Suppressor macrophage treated with lipopolysaccharide for 1 hour (primary cell): ENCODE measurements around the gene IGF1R.

Experiments
- DNase-seq, 3 donors: peaks; one replicate each; pipeline ENCODE4 v3.0.0-alpha.2; 2020 to 2022

IGF1R gene

GRCh38 chr15:98728082-98728810 is 79.9 kb downstream of the IGF1R start:
- no peak for DNase-seq

DNA sequence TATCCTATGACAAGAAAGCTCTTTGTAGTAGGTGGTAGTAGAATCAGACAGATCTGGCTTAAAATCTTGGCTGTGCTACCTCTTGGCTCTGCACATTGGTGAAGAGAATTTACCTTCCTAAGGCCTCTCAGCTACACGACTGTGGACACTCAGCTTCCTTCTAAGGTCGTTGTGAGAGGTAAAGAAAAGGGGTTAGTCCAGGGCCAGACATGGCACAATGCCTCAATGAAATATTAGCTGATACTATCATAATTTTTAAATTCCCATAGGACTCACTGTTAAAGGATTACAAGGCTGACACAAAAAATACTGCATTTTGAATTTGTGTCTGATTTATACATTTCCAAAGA is 80.4 kb downstream of the IGF1R start:
- no peak for DNase-seq

DNA sequence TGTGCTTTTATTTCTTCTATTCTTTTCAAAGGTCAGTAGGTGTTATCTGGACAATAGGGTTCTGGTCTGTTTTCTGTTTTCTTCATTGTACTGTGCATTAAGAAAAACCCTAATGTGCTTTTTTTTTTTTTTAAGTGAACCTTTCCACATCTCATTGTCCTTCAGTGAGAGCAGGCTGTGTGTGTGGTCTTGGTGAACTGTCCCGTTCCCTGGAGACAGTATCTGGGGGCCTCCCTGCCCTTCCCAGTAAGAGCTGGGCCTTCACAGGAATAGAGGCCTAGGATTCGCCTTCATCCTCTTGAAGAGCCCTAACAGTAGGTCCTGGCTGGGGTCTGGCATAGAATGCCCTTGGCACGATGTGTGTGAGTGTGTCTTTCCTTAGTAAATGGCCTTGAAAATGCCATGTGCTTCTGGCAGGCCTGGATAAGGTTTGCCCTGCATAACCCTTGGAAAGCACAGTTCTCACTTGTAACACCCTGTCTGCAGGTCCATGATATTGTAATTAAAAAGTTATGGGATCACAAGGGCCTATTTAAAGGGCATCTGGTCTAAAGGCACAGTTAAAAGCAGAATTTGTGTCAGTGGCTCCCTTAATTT is 81.2 kb downstream of the IGF1R start:
- no peak for DNase-seq

DNA sequence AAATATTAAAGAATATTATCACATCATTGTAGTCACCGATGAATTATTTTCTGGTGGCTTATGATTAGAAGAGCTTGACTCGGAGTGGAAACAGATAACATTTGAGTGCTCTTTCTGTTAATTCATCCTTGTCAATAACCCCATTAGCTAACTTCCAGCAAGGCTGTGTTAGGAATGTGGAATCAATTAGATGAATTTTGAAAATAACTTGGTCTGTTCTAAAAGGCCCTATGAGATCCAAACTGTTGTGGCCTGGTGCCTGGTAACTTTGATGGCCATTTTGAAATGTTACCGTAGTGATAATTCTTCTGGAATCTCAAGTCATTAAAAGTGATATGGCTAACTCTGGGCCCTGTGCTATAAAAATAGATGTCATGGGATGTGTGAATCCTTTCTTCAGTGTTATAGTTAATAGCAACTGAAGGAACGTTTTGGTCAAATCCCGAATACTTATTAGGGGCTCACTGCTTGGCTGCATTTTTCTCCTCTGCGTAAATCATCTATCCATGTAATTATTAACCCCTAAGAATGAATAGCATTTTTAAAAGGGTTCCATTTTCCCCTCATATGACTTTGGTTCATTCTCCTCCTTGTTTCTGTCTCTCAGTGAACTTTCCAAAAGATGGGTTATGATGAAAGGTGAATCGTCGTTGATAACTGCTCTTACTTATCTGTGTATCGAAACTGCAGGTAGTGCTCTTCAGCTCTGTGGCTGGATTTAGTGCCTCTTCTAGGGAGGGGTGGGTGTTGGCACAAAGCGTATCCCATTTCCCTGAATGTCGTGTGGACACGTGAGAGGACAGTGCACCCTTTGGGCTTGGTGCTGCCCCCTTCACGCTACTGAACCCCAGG is 82.7 kb downstream of the IGF1R start:
- DNase-seq = no peak

DNA sequence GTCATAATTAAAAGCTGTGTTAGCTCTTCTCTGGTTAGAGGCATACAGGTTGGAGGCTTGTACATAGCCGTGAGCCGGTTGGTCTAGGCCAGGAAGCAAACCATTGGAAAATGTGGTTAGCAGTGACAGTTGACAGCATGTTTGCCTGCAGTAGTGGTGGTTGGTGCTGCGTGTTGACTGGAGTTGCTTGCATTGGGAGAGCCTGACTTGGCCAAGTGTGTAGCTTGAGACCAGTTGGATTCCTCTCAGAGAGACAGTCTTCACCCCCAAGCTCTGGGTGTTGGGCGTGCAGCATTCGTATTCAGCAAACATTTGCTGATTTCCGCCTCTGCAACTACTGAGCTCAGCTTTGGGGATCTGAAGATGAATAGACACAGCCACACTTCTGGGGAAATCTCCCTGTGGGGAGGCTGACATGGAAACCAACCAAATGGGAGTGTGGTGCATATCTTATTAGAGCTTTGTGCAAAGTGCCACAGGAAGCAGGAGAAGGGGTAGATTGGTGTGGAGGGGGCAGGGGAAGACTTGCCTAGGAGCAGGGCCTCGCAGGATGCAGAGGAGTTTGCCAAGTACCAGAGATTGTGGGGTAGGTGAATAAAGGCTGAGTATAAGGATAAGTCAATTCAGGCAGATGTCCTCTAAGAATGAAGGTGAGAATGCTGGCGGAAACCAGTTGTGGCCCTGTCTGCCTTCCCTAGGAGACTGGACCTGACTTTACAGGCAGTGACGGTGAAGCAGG is 83.5 kb downstream of the IGF1R start:
- no peak for DNase-seq

GRCh38 chr15:98733098-98733497 is 84.8 kb downstream of the IGF1R start:
- no peak for DNase-seq

- DNase-seq = peak; percentile 40 to 58 (median 42)
These were observed 86.3 kb downstream of the IGF1R start for GRCh38 chr15:98734466-98735199.

DNA sequence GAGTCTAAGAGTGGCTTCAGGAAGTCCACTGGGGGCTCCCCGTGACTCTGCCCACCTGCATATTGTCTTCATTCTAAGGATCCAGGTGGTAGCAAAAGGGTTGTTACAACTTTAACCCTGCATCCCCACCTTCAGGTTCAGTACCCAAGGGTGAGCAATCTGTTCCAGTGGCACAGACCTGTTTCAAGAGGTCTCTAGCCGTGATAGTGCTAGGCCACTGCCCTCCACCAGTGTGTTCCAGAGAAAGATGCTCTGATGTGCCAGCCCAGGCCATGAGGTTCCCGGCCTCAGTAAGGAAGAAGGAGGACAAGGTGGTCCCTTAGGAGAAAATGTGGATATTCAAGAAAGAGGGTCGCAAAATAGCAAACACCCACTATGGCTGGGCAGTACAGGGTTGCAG is 87.0 kb downstream of the IGF1R start:
- DNase-seq = no peak

DNA sequence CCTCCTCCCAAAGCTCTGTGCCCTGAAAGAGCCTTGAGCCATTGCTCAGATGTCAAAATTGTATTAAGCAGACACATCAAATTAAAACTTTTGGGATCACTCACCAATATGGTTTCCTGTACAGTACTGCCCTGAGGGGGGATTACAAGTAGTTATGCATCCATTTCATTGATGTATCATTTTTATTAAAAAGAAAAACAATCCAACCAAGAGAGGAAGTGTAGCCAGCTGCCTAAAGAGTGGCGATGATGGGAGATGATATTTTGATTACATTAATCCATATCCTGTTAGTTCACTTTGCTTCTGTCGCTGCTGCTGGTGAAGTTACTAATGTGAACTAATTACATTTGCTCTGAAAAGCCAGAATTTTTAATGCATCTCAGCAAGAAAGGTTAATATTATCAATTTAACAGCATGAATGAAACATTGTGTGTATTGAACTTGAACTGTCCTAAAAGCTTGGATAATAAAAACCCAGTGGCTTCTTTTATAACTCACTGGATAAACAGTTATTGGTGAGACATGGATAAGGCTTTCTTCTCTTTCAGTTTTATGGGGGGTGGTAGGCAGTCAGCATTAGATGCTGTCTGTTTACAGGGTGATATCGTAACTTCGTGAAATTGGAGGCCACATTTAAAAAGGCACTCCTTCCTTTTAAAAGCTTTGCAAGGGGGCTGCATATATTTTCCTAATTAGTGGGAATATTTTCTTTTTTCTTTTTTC is 87.7 kb downstream of the IGF1R start:
- no peak for DNase-seq

DNA sequence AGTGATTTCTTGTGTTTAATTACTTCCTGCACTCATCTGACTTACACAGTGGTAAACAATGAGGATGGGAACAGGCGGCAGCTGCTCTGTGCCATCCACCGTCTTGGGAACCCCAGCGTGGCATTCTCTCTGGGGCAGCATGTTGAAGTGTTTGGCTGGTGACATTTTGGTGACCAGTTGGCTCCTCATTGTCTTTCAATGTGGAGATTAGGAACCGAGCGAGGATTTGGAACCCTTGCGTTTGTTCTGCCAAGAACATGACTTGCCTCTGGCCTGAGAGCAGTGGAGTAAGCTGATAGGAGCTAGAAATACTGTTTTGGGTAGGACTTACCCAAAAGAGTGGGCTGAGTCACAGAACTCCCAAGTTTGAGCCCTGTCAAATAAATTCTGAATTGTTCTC is 88.8 kb downstream of the IGF1R start:
- DNase-seq = no peak

GRCh38 chr15:98737721-98738120 is 89.4 kb downstream of the IGF1R start:
- DNase-seq = no peak

DNA sequence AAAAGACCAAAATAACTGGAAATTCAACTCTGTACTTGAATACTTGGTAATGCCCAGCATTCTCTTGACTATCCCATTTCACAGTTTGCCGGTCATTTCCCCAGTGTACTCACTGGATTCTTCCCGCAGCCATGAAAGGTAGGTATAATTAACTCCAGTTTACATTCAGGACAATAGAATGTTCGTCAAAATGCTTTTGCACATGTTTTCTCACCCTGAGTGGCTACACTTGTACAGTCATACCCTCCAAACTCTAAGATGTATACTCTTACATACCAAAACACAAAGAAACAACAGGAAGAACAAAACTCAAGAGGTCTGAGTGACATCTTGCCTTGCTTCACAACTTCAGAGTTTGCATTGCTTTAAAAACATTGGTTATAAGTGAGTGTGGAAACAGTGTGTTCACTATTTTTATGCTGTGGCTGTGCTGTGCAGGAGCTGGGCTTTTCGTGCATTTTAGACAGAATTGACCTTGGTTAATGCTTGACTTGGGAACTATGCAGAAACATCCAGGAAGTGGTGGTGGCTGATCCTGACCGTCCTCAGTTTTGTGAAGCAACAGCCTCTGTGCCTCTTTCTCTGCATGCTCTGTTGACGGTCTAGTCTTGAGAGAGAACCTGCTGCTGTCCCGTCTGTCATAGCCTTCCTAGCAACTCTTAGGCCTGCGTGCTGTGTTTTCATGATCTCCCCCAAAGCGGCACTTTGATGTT is 90.5 kb downstream of the IGF1R start:
- no peak for DNase-seq

- no peak for DNase-seq
These were observed 92.0 kb downstream of the IGF1R start for GRCh38 chr15:98740295-98740694.

GRCh38 chr15:98740963-98741362 is 92.6 kb downstream of the IGF1R start:
- DNase-seq = no peak

GRCh38 chr15:98743177-98743576 is 94.8 kb downstream of the IGF1R start:
- DNase-seq = no peak

- DNase-seq = no peak
These were observed 96.2 kb downstream of the IGF1R start for GRCh38 chr15:98744506-98744905.

DNA sequence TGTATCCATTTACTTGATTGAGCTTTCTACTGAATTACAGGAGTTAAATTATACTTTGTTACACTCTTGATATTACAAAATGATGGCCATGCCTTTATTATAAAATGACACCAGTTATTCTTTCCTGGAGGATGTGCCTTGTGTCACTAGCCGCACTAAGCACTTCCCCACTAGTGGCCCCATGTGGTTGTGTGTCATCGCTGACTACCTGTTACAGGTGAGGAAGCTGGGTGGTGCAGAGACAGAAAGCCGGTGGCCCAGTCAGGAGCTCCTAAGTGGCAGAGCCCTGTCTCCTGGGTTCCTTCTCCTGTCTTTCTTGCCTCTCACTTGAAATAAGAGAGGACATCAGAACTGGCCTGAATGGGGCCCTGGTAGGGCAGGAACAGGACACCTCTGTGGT is 96.8 kb downstream of the IGF1R start:
- DNase-seq = no peak

DNA sequence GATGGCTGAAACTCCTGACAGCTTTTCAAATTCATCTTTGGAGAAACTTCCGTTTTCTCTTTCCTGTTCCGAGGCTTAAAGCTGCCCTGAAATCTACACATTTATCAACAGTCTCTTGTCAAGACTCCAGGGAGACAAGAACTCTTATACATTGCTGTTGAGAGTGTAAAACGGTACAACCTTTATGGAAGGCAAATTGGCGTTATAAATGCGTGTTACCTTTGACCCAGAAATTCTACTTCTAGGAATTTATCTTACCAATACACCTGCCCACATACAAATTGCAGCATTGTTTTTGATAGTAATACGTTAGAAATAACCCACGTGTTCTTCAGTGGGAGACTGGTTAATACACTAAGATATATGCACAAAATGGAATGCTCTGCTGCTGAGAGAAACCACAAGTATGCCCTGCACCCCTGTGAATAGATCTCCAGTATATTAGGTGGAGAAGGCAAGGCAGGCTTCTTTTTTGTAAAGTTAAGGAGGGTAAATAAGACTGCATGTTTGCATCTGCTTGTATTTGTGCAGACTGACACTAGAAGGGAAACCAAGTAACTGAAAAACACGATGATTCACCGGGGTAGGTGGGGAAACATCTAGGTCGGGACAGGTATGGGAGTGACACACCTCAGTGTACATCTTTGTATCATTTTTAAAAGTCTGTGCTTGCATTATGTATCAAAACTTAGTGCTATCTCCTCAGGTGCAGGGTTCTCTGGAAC is 97.5 kb downstream of the IGF1R start:
- DNase-seq = peak in 2 of 3 donors; percentile 9 to 18

GRCh38 chr15:98746375-98747155 is 98.2 kb downstream of the IGF1R start:
- no peak for DNase-seq

DNA sequence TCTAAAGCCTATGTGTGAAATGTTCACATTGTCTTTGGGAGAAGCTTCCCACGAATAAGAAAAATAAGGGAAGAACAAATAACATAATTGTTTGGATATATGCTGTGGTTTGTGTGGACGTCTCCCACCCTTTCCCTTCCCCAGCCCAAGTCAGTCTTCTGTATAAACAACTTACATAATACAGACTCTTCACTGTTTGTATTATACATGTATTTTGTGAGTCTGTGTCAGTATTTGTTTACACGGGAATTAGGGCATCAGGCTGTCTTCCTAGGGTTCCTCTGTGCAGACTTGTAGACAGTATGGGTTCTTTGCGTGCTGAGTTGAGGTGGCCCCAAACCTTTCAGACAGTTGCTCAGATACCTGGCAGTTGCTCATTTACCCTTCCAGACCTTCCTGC is 103.4 kb downstream of the IGF1R start:
- DNase-seq = no peak
